Measurements from ENCODE around the gene RTP5. TPM values are rescaled to one million over a fixed set of nuclear protein-coding genes. Genes with fewer than 3 reads are reported as not detected.
"Not testable (repeated sequence)": the region's sequence is repeated elsewhere in the genome, so short reads cannot be mapped to it uniquely, and the experiment has no call there.

Gene RTP5
- total RNA-seq, 1 donor from 2014 or later, result not detected

GRCh38 chr2:241914542-241914941, 45.0 kb downstream of the RTP5 start:
- peaks cover 3% of the 10 kb centered on the region for H3K36me3 Mint-ChIP-seq
- TF ChIP-seq, protein P1, sequence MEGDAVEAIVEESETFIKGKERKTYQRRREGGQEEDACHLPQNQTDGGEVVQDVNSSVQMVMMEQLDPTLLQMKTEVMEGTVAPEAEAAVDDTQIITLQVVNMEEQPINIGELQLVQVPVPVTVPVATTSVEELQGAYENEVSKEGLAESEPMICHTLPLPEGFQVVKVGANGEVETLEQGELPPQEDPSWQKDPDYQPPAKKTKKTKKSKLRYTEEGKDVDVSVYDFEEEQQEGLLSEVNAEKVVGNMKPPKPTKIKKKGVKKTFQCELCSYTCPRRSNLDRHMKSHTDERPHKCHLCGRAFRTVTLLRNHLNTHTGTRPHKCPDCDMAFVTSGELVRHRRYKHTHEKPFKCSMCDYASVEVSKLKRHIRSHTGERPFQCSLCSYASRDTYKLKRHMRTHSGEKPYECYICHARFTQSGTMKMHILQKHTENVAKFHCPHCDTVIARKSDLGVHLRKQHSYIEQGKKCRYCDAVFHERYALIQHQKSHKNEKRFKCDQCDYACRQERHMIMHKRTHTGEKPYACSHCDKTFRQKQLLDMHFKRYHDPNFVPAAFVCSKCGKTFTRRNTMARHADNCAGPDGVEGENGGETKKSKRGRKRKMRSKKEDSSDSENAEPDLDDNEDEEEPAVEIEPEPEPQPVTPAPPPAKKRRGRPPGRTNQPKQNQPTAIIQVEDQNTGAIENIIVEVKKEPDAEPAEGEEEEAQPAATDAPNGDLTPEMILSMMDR (conservative IDR thresholded peaks at IDR 0.05), result no peak
- no peaks in the 10 kb centered on the region for H3K4me1 Mint-ChIP-seq (ENCODE audit: unreplicated experiment)
- peaks cover 6% of the 10 kb centered on the region for H3K27me3 Mint-ChIP-seq
- no peak overlapping the region for H3K27ac Mint-ChIP-seq
- H3K9me3 Mint-ChIP-seq, result peaks cover 28% of the 10 kb centered on the region
- no peak overlapping the region for H3K4me3 Mint-ChIP-seq
- no peak for DNase-seq (ENCODE audit: extremely low spot score, unreplicated experiment)

GRCh38 chr2:241921631-241922030, 52.1 kb downstream of the RTP5 start:
- H3K4me1 Mint-ChIP-seq (ENCODE audit: unreplicated experiment); H3K27ac Mint-ChIP-seq: not testable (repeated sequence)

GRCh38 chr2:241922411-241922810, 52.9 kb downstream of the RTP5 start:
- DNase-seq (ENCODE audit: extremely low spot score, unreplicated experiment), result no peak
- no peak overlapping the region for H3K4me3 Mint-ChIP-seq
- H3K9me3 Mint-ChIP-seq, result peaks cover under 1% of the 10 kb centered on the region
- no peak overlapping the region for H3K27ac Mint-ChIP-seq
- H3K36me3 Mint-ChIP-seq, result no peaks in the 10 kb centered on the region
- H3K27me3 Mint-ChIP-seq, result peaks cover 7% of the 10 kb centered on the region
- no peaks in the 10 kb centered on the region for H3K4me1 Mint-ChIP-seq (ENCODE audit: unreplicated experiment)
- TF ChIP-seq, protein P1 (conservative IDR thresholded peaks at IDR 0.05), result no peak

More at GRCh38 chr2:241921631-241922030, 52.1 kb downstream of the RTP5 start:
- peaks cover 10% of the 10 kb centered on the region for H3K27me3 Mint-ChIP-seq
- H3K36me3 Mint-ChIP-seq; H3K9me3 Mint-ChIP-seq; H3K4me3 Mint-ChIP-seq; DNase-seq (ENCODE audit: extremely low spot score, unreplicated experiment): not testable (repeated sequence)

GRCh38 chr2:241922816-241923601, 53.5 kb downstream of the RTP5 start:
- DNase-seq (ENCODE audit: extremely low spot score, unreplicated experiment); H3K4me3 Mint-ChIP-seq; H3K9me3 Mint-ChIP-seq; H3K27me3 Mint-ChIP-seq; H3K4me1 Mint-ChIP-seq (ENCODE audit: unreplicated experiment); H3K36me3 Mint-ChIP-seq; H3K27ac Mint-ChIP-seq: not testable (repeated sequence)

Other genes with a start within 250 kb of the RTP5 start
- 51.3 and 53.3 TPM in 2 replicates for gene THAP4, start 232.6 kb upstream of the RTP5 start, total RNA-seq (ENCODE audit: low replicate concordance)
- gene ATG4B, start 232.0 kb upstream of the RTP5 start, total RNA-seq (ENCODE audit: low replicate concordance), result 96.5 and 112 TPM in 2 replicates
- gene DTYMK, start 182.9 kb upstream of the RTP5 start, total RNA-seq (ENCODE audit: low replicate concordance), result 32.7 and 66.7 TPM in 2 replicates
- 37.6 and 48.8 TPM in 2 replicates for gene ING5, start 167.7 kb upstream of the RTP5 start, total RNA-seq (ENCODE audit: low replicate concordance)
- gene D2HGDH, start 135.1 kb upstream of the RTP5 start, total RNA-seq (ENCODE audit: low replicate concordance), result 17.3 and 36.0 TPM in 2 replicates
- 0.19 and 0.29 TPM in 2 replicates for gene GAL3ST2, start 92.9 kb upstream of the RTP5 start, total RNA-seq (ENCODE audit: low replicate concordance)
- 0.19 and 0.51 TPM in 2 replicates for gene NEU4, start 60.5 kb upstream of the RTP5 start, total RNA-seq (ENCODE audit: low replicate concordance)
- not detected in 2 replicates for gene PDCD1, start 10.8 kb upstream of the RTP5 start, total RNA-seq (ENCODE audit: low replicate concordance)

Measured in type B pancreatic cell (in vitro differentiated cells).